Upper lobe of left lung (tissue), 4 donors: ENCODE measurements around the gene MRM3.

ENCODE experiments used
- POLR2A ChIP-seq, 4 donors: fragments of 450-650 bp; IDR thresholded peaks; one replicate each; pipeline ENCODE4 v1.5.1; 2016 to 2017; ENCODE audit warnings: antibody characterized with exemption in 4 of 4, mild to moderate bottlenecking in 2 of 4
- TF ChIP-seq, protein P1 (sequence below), 6 experiments: fragments of 450-650 bp in 4 of 6; fragments of 200-600 bp in 2 of 6; sonication (generic) in 2 of 6; IDR thresholded peaks; one replicate each; pipeline ENCODE4 v1.5.1; 2016 to 2019; ENCODE audit warnings: antibody characterized with exemption in 6 of 6

GRCh38 chr17:795721-796120 lies 13.6 kb downstream of the MRM3 start:
- TF ChIP-seq, protein P1, sequence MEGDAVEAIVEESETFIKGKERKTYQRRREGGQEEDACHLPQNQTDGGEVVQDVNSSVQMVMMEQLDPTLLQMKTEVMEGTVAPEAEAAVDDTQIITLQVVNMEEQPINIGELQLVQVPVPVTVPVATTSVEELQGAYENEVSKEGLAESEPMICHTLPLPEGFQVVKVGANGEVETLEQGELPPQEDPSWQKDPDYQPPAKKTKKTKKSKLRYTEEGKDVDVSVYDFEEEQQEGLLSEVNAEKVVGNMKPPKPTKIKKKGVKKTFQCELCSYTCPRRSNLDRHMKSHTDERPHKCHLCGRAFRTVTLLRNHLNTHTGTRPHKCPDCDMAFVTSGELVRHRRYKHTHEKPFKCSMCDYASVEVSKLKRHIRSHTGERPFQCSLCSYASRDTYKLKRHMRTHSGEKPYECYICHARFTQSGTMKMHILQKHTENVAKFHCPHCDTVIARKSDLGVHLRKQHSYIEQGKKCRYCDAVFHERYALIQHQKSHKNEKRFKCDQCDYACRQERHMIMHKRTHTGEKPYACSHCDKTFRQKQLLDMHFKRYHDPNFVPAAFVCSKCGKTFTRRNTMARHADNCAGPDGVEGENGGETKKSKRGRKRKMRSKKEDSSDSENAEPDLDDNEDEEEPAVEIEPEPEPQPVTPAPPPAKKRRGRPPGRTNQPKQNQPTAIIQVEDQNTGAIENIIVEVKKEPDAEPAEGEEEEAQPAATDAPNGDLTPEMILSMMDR (IDR thresholded peaks at IDR 0.05) = no peak
- no peak for TF ChIP-seq POLR2A (IDR thresholded peaks at IDR 0.05)
